Ishikawa (cell line): ENCODE results near the gene PTPN2.

ENCODE experiments used
- FOXM1 ChIP-seq: IDR thresholded peaks from 2 replicates; pipeline ENCODE4 v1.6.1; 2012; ENCODE audit warnings: low read depth, borderline replicate concordance
- TF ChIP-seq, protein P1 (sequence below): IDR thresholded peaks from 2 replicates; pipeline ENCODE4 v1.6.1; 2012

DNA sequence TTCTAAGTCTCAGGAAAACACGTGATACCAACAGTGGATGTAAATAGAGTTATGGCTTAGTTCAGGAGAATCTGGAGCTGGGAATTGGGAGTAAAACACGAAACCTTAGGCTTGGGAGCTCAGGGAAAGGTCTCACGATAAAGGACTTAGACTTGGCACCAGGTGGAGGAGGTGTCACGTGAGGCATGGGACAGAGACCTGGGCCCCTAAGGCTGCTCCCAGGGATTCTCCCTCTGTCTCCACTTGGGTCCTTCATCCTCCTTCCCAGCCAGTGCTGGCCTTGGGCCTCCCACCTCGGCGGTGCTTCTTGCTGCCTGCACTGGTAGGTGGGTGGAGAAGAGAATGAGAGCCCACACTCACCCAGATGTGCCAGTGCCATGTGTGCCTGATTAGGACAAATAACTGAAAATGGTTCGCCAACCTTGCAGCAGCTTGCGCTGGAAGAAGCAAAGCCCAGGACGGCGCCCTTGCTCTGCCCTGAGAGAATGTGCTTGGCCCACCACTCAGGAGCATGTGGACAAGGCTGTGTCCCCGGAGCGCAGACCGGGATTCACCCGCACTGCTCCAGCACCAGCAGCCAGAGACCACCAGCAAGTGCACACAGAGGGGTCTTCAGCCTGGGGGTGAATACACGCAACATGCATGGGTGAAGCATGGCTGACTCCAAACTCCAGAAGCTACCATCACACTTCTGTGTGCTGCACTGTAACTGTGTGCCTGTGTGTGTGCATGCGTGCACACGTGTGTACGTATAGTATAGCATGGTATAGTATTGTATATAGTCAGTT lies 133.1 kb downstream of the PTPN2 start:
- no peak for TF ChIP-seq FOXM1
- TF ChIP-seq, protein P1, sequence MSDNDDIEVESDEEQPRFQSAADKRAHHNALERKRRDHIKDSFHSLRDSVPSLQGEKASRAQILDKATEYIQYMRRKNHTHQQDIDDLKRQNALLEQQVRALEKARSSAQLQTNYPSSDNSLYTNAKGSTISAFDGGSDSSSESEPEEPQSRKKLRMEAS, result no peak
